ENCODE results near the gene GMFB. TPM values are rescaled to one million over a fixed set of nuclear protein-coding genes. Genes with fewer than 3 reads are reported as not detected.

GMFB gene
- total and polyA plus RNA-seq, 2 donors (not counting 3 experiments of a cell fraction or from before 2014, with no cell fraction given), result 10.1 to 52.0 TPM

DNA sequence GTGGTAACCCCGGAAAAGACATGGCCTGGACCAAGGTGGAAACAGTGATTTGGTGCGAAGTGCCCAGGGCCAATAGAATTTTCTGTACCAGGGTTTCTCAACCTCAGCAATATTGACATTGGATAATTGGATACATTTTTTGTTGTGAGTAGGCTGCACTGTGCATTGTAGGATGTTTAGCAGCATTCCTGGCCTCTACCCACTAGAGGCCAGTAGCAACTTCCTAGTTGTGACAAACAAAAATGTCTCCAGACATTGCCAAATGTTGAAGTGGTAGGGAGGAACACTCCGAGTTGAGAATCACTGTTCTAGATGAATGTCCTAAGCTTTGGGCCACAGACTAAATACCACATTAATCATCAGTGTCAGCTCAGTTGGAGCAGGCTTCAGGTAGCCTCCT is 14.7 kb upstream of the GMFB start:
- no peak overlapping the region for H3K4me3 ChIP-seq (replicated peaks in 1 of 3; ENCODE audit: insufficient read depth in 1 of 3, low read depth in 1 of 3, low read length in 3 of 3)
- intact Hi-C loops (cut with micrococcal nuclease), result loop anchor here (10.0 kb wide), 1 partner anchor 1181 kb away; no protein-coding TSS in a partner anchor
- no peaks in the 10 kb centered on the region for H4K20me1 ChIP-seq (replicated peaks; ENCODE audit: control insufficient read depth, extremely low read depth, insufficient read depth, low read length)
- H3K27me3 ChIP-seq (ENCODE audit: control insufficient read depth in 2 of 2, insufficient read depth in 2 of 2, low read length in 2 of 2), result peaks cover 0 to 8% of the 10 kb centered on the region in 2 experiments
- no peaks in the 10 kb centered on the region for H3K79me2 ChIP-seq (ENCODE audit: control insufficient read depth, insufficient read depth, low read length)
- no TSS peak for BruUV-seq (replicated peaks)
- DNase-seq (ENCODE audit: low read depth, low spot score), result peak; percentile 37
- FAIRE-seq, result peak; percentile 79
- ChIA-PET CTCF (interaction anchor here (0.7 to 2.6 kb wide), 5 partner anchors 16 to 1114 kb away, joined by 3 to 14 read pairs (median 5); no protein-coding TSS in a partner anchor), POLR2A (no interaction called here)
- TF ChIP-seq CTCF (IDR thresholded peaks at IDR 0.05; ENCODE audit: extremely low read depth in 1 of 2, insufficient read depth in 1 of 2, low read depth in 1 of 2, low read length in 2 of 2) (peak; percentile 39 to 43), JUN (IDR thresholded peaks at IDR 0.05; ENCODE audit: borderline replicate concordance, insufficient read depth, insufficient read length, low read depth) (no peak)
- H3K27ac ChIP-seq (ENCODE audit: insufficient read depth, low read depth, low read length), result no peak overlapping the region
- H3K4me1 ChIP-seq (ENCODE audit: control insufficient read depth, extremely low read depth, insufficient read depth, low read length), result no peaks in the 10 kb centered on the region
- H3K36me3 ChIP-seq (ENCODE audit: control insufficient read depth in 2 of 2, extremely low read depth in 1 of 2, insufficient read depth in 2 of 2, low read length in 2 of 2), result no peaks in the 10 kb centered on the region
- no peak overlapping the region for H3K9ac ChIP-seq (replicated peaks; ENCODE audit: extremely low read depth, insufficient read depth, low read length)
- H2AFZ ChIP-seq (ENCODE audit: low read depth, low read length), result peak overlapping the region; percentile 64
- H3K9me1 ChIP-seq (replicated peaks; ENCODE audit: control insufficient read depth, extremely low read depth, insufficient read depth, low read length), result no peaks in the 10 kb centered on the region
- dilution Hi-C loops (cut with MboI; ENCODE audit: extremely low pct_ligation_motif_present, low sequenced_read_pairs), result no loop called here
- H3K9me3 ChIP-seq (replicated peaks; ENCODE audit: control insufficient read depth, insufficient read depth, low read length), result no peaks in the 10 kb centered on the region
- no peak overlapping the region for H3K4me2 ChIP-seq (ENCODE audit: insufficient read depth, low read length)

- H3K9ac ChIP-seq (replicated peaks; ENCODE audit: extremely low read depth, insufficient read depth, low read length), result no peak overlapping the region
- no peak overlapping the region for H3K27ac ChIP-seq (ENCODE audit: insufficient read depth, low read depth, low read length)
- dilution Hi-C loops (cut with MboI; ENCODE audit: extremely low pct_ligation_motif_present, low sequenced_read_pairs) (no loop called here), intact Hi-C loops (cut with micrococcal nuclease) (loop anchor here (10.0 kb wide), 1 partner anchor 1182 kb away; no protein-coding TSS in a partner anchor)
- ChIA-PET POLR2A (no interaction called here), CTCF (interaction anchor here (0.9 to 2.6 kb wide), 3 partner anchors 15 to 481 kb away, joined by 3 to 14 read pairs (median 5); no protein-coding TSS in a partner anchor)
- no peaks in the 10 kb centered on the region for H3K79me2 ChIP-seq (ENCODE audit: control insufficient read depth, insufficient read depth, low read length)
- H3K36me3 ChIP-seq (ENCODE audit: control insufficient read depth in 2 of 2, extremely low read depth in 1 of 2, insufficient read depth in 2 of 2, low read length in 2 of 2), result no peaks in the 10 kb centered on the region
- H3K27me3 ChIP-seq (ENCODE audit: control insufficient read depth in 2 of 2, insufficient read depth in 2 of 2, low read length in 2 of 2), result peaks cover 0 to 8% of the 10 kb centered on the region in 2 experiments
- no peak for DNase-seq (ENCODE audit: low read depth, low spot score)
- no peak for TF ChIP-seq CTCF (IDR thresholded peaks at IDR 0.05; ENCODE audit: extremely low read depth in 1 of 2, insufficient read depth in 1 of 2, low read depth in 1 of 2, low read length in 2 of 2)
- no peak for TF ChIP-seq FOS (IDR thresholded peaks at IDR 0.05; ENCODE audit: borderline replicate concordance, insufficient read depth, low read length)
- TF ChIP-seq GATA2 (IDR thresholded peaks at IDR 0.05; ENCODE audit: insufficient read depth, insufficient read length, low read depth, low read length), result no peak
- no peak for TF ChIP-seq JUN (IDR thresholded peaks at IDR 0.05; ENCODE audit: borderline replicate concordance, insufficient read depth, insufficient read length, low read depth)
- TF ChIP-seq POLR2AphosphoS5 (IDR thresholded peaks at IDR 0.05; ENCODE audit: insufficient read depth, low read depth, low read length), result no peak
- no peak for TF ChIP-seq POLR2A (IDR thresholded peaks at IDR 0.05; ENCODE audit: low read depth, low read length)
- no peak for TF ChIP-seq MYC (IDR thresholded peaks at IDR 0.05; ENCODE audit: low read depth, low read length)
- TF ChIP-seq MAX (IDR thresholded peaks at IDR 0.05; ENCODE audit: insufficient read depth, insufficient read length), result no peak
- TF ChIP-seq EZH2 (IDR thresholded peaks at IDR 0.05; ENCODE audit: borderline replicate concordance, low read depth, low read length, severe bottlenecking), result no peak
- no peaks in the 10 kb centered on the region for H3K9me1 ChIP-seq (replicated peaks; ENCODE audit: control insufficient read depth, extremely low read depth, insufficient read depth, low read length)
- no peak overlapping the region for H2AFZ ChIP-seq (ENCODE audit: low read depth, low read length)
- H3K4me2 ChIP-seq (ENCODE audit: insufficient read depth, low read length), result no peak overlapping the region
- H4K20me1 ChIP-seq (replicated peaks; ENCODE audit: control insufficient read depth, extremely low read depth, insufficient read depth, low read length), result no peaks in the 10 kb centered on the region
- no TSS peak for BruUV-seq (replicated peaks)
- H3K4me3 ChIP-seq (replicated peaks in 1 of 3; ENCODE audit: insufficient read depth in 1 of 3, low read depth in 1 of 3, low read length in 3 of 3), result no peak overlapping the region
- H3K4me1 ChIP-seq (ENCODE audit: control insufficient read depth, extremely low read depth, insufficient read depth, low read length), result peaks cover 3% of the 10 kb centered on the region
- H3K9me3 ChIP-seq (replicated peaks; ENCODE audit: control insufficient read depth, insufficient read depth, low read length), result no peaks in the 10 kb centered on the region
- no peak for FAIRE-seq
These were observed 13.8 kb upstream of the GMFB start for GRCh38 chr14:54502602-54503001.
